Retina (tissue), 1 donor: Measurements from ENCODE around the gene SRD5A1.
A peak's percentile ranks its signal among the peaks of the same experiment; 100 is the strongest.
"Not testable (repeated sequence)": the region's sequence is repeated elsewhere in the genome, so short reads cannot be mapped to it uniquely, and the experiment has no call there.

ENCODE experiments used
- DNase-seq: peaks from one replicate; pipeline ENCODE4 v3.0.0-alpha.2; 2016

The SRD5A1 gene

DNA sequence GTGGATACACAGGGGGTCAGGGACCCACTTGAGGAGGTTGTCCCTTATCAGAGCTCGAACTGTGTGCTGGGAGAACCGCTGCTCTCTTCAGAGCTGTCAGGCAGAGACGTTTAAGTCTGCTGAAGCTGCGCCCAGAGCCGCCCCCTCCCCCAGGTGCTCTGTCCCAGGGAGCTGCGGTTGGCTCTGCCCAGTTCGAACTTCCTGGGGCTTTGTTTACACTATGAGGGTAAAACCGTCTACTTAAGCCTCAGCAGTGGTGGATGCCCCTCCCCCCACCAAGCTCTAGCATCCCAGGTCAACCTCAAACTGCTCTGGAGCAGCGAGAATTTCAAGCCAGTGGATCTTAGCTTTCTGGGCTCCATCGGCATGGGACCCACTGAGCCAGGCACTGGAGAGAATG is 15.9 kb downstream of the SRD5A1 start:
- DNase-seq: no peak

DNA sequence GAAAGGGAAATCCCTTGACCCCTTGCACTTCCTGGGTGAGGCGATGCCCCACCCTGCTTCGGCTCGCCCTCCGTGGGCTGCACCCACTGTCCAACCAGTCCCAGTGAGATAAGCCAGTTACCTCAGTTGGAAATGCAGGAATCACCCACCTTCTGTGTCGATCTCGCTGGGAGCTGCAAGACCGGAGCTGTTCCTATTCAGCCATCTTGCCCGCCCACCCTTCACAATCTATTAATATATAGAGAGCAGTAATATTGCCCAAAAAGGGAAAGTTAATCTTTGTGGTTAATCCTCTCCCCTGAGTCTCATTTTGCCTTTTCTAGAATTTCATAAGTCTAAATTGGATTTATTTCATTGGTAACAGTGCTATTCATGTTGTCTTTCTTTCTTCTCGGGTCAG is 16.4 kb downstream of the SRD5A1 start:
- no peak for DNase-seq

DNA sequence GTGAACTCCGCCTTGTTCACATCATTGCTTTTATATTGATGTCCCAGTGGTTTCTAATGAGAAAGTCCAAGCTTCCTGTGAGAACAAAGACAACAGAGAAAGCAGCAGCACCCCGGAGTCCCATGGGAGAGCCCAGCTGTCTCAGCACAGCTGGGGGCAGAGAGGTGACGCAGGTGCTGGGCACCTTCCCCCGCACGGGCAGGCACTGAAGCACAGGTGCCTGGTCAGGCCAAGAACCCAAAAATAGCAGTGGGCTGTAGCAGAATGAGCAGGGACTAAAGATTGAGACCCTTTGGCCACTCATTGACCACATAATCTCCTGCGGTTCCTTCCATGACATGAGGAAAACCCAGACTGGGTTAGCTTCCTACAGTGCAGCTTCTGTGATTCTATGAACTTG is 18.8 kb downstream of the SRD5A1 start:
- no peak for DNase-seq

DNA sequence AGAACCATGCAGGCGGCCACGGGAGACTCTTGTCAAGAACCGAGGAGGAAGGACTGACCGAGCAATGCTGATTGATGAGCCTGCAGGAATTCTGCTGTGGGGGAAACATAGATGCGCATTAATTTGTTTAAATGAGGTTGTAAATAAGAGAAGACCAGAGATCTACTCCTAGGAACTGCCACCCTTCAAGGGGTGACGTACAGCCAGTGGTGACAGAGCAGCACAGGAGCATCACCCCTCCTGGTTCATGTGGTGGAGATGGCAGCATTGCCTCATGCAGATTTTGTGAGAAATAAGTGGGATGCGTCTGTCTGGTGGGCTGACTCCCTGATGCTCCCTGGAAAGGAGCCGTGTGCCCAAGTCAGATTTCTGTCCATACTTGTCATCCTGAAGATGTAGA is 22.2 kb downstream of the SRD5A1 start:
- no peak for DNase-seq

DNA sequence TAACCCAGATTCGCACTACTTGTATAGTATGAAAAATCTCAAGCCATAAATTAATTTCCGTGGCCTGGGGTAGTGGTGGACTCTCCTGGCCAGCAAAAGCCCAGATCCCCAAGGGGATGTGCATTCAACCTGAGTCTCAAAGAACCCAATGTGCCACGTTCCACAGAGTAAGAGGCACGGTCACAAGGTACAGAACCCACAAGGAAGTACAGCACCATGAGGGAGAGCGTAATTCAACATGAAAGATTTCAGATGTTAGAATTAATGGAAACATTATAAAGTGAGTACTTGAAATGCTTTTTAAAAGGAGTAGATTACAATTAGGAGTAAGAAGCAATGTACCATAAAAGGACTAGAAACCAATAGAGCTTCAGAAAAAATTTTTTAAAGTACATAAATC is 23.4 kb downstream of the SRD5A1 start:
- DNase-seq: no peak

DNA sequence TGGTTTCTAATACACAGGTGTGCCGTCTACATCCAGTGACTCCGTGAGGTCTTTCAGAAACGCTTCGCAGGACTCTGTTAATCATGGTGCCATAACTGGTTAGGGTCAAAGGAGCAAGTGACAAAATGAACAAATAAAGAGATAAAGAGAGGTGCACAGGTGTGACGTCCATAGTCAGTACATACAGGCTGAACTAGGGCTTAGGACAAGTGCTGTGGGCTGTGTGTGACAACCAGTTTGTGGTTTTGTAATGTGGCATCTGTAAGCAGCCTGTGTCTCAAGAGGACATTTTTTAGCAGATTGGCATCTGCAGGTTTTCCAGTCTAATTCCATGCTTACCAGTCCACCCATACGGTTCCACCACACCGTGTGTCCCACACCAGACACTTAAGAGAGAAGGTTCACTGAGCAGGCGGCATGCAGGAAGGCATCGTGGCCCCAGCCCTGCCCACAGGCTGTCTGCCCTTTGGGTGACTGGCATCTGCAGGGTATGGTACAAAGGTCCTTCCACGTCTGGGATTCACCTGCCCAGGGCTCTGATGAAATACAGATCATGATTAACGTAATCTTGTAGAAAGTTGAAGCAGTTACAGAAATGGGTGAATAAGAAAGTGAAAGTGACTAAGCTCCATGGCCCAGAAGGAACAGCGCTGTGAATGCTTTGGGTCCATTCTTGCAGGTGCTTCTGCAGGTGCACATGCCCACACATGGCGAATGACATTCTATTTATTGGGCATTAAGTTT is 26.9 kb downstream of the SRD5A1 start:
- no peak for DNase-seq

DNA sequence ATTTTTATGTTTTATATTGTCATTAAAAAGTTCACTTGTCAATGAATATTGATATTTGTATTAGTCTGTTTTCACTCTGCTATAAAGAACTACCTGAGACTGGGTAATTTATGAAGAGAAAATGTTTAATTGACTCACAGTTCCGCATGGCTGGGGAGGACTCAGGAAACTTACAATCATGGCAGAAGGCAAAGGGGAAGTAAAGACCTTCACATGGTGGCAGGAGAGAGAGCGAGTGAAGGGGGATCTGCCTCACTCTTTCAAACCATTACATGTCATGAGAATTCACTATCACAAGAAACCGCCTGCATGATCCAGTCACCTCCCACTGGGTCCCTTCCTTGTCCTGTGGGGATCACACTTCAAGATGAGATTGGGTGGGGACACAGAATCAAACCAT is 27.4 kb downstream of the SRD5A1 start:
- no peak for DNase-seq

DNA sequence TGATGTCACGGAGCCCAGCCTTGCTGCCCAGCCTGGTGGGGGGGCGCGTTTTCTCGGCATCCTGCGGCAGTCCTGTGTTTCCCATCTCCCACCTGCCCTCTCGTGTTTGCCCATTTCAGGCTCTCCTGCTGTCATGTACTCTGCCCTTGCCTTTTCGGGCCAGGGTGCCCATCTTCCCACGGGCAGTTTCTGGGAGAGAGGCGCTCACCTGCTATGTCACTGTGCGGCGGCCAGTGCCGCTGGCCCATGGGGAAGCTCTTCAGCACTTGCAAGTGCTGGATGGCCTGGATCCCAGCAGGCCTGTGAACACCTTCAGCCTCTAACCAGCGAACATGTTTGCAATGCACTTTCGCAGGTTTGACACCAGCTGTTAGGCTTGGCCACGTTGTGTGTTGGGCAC is 33.5 kb downstream of the SRD5A1 start:
- no peak for DNase-seq

DNA sequence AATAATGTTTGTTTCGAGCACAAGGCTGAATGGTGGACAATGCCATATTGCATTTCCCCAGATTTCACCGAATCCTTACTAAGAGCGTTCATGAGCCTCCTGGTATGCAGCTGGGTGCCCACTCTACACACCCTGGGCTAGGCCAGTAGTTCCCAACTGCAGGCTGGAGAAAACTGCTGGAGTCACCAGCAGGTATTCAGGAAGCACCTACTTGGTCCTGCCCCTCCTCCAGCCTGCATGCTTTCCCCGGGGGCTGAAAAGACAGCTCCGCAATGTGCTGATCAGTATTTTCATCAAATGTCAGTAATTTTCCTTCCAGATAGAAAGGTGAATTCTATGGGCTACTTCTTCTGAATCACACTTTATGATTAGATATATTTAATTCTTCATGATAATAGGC is 34.4 kb downstream of the SRD5A1 start:
- DNase-seq: no peak

DNA sequence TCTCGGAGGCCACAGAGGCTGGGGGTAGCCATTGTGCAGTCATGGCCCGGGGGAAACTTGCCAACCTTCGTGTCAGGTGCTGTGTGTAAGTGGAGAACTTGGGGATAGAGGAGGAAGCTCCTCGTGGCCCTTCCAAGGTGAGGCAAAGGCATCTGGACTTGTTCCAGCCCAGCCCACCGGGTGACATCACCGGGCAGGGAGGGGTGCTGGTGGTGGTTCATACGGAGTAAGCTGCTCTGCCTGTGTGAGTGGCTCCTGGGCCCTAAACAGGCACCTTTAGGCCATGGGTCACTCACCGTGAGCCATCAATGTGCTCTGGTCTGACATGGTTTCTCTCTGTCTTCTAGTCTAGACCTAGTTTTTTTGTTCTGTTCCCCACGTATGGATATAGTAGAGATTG is 35.5 kb downstream of the SRD5A1 start:
- DNase-seq: not testable (repeated sequence)

DNA sequence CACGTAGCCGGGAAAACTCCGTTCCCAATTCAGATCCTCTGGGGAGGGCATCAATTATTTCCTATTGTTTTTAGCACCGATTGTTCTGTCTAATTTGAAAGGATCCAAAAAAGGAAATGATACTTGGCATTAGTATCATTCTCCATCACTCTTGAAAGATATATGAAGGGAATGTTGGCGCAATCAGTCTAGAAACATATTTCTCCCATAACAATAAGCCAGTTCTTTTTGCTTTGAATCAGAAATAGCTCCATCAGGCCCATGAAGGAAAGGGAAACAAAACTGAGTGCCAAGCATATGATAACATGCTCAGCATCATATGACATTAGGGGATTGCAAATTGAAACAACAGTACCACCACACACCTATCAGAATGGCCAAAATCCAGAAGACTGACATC is 39.8 kb downstream of the SRD5A1 start:
- no peak for DNase-seq

DNA sequence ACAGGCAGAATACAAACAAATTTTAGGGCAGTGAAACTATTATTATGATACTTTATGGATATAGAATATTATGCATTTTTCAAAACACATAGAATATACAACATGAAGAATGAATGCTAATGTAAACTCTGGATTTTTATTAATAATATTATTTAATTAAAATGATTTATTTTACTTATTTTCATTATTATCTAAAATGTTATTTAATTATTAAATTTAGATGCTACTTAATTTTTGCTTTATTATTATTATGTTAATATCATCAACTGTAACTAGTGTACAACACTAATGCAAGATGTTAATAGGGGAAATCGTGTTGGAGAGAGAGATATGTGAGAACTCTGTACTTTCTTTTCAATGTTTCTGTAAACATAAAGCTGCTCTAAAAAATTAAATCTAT is 40.7 kb downstream of the SRD5A1 start:
- no peak for DNase-seq

DNA sequence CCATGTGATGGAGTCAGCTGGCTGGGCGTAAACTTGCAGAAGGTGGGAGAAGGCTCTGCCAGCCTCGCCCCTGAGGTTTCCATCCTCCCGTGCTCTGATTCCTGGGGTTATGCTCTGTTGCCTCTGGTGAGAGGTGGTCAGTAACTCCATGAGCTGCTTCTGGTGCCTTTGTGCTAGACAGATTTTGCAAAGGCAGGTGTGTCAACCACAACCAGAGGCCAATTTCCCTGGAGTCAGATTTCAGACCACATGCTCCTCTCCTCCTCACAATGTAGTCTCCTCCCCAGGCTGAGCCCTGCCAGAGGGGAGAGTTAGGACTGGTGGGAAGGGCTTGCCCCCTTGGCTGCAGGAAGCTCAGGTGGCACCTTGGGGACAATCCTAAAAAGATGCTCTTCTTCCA is 41.2 kb downstream of the SRD5A1 start:
- no peak for DNase-seq

DNA sequence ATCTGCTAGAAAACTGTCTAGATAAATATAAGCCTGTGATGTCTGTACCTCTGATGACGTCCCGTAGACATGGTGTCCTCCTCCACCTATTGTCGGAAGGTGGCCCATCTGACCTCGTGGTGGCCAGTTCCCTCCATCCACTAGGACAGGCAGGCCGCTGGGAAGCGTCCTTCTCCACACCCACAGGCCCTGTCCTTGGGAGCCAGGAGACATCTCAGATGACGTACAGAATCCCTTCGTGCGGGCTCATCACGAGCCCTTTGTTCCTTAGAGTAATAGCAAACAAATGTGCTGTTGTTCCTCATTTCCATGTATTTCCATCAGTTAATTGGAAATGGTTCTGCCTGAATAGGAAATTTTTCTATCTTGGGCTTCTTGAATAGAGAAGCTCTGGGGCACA is 41.6 kb downstream of the SRD5A1 start:
- DNase-seq: no peak

DNA sequence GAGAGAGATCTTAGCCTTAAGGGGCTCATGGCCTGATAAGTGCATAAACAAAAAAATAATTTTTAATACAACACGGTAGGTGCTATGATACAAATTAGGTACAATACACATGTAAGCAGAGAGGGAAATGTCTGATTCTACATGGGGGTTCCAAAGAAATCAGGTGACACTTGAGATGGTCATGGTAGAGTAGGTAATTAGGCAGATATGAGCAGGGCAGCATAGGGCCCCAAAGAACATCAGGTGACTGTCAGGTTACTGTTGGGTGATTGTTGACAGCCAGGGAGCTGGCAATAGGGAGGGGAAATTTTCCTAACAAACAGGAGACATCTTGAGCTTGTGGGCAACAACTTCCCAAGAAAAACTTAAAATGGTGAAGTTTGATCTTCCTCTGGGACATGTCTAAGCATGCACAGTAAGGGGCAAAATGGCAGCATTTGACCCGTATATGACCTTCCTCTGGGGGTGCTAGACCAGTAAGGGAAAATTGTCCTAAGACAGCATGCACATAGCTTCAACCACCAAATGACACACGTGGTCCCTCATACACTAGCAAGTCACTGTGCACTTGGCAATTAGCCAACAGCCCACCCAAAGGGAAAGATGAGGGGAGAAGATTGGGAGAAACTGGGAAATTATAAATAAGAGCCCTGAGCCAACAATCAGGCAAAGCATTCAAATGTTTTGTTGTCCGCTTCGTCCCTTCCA is 42.7 kb downstream of the SRD5A1 start:
- no peak for DNase-seq

DNA sequence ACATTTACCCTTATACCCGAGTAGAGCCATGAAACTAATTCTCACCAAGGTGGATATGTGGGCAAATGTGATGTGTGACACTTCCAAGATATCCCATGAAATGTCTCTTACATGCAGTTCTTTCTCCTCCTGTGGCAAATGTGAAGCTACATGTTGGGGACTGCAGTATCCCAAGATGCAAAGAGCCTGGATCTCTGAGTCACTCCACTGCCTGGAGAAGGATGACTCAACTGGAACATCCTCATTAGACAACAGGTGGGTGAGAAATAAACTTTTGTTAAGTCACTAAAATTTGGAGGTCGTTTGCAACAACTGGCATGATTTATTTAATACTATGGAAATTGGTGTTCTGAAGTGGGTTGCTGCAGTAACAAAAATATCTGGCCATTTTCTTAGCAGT is 43.5 kb downstream of the SRD5A1 start:
- DNase-seq: no peak

DNA sequence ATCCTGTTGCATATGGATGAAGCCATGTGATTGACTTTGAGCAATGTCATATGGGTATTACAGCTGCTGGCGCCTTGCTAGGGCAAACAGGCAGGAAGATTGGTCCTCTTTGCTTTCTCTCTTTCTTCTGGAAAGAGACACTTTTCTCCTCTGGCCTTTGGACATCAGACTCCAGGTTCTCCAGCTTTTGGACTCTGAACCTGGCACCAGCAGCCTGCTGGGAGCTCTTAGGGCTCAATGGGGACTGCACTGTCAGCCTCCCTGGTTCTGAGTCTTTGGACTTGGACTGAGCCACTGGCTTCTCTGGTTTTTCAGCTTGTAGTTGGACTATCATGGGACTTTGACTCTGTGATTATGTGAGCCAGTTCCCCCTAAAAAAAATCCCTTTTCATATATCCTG is 45.1 kb downstream of the SRD5A1 start:
- DNase-seq: no peak

DNA sequence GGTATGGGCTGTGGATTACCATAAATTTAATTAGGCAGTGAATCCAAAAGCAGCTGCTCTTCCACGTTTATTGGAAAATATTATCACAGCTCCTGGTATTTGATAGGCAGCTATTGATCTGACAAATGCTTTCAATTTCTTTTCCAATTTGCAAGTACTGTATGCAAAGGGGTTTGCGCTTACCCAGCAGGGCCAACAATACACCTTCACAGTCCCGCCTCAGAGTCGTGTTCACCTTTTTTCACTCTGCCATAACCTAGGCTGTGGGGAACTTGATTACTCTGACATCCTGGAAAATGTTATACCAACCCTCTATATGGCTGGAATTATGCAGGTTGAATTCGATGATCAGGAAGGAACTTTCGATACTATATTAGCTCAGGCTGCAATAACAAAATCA is 47.7 kb downstream of the SRD5A1 start:
- no peak for DNase-seq

DNA sequence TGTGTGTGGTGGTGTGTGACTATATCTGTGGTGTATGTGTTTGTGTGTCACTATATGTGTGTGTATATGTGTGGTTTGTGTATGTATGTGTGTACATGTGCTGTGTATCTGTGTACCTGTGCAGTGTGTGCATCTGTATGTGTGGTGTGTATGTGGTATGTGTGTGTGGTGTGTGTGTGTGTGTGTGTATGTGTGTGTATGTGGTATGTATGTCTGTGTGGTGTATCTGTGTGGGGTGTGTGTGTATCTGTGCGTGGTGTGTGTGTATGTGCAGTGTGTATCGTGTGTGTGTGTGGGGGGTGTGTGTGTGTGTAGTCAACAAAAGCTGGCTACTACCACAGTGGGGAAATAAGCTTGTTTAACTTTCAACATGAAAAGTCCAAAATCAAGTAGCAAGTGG is 48.4 kb downstream of the SRD5A1 start:
- no peak for DNase-seq

DNA sequence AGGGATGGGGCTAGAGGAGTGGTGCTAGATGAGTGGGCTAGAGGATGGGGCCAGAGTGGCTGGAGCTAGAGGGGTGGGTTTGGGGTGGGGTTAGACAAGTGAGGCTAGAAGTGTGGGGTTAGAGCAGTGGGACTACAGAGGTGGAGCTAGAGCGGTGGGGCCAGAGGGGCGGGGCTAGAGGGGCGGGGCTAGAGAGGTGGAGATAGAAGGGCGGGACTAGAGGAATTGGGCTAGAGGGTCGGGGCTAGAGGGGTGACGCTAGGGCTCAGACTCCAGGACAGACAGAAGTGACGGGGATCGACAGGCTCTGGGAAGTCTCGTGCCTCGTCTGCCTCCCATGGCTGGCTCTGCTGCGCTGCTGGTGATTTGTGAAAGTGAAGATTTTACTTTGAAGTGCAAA is 49.0 kb downstream of the SRD5A1 start:
- DNase-seq: no peak

DNA sequence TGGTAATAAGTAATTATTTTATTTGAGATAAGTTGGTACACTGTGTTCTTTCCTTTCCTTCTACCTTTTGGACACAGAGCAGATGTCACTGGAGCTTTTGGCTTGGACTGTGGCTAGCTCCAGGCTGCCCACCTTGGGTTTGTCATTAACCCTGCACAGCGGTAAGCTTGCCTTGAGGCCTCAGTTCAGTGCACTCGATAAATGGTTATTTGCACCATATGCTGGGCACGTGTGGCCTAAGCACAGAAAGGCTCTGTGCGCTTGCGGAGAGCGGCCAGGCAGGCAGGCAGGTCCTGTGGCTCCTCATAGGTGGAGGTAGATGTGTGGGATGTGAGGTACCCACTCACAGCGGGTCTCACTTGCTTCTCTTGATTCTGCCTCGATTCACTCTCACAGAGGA is 50.0 kb downstream of the SRD5A1 start:
- DNase-seq: no peak

DNA sequence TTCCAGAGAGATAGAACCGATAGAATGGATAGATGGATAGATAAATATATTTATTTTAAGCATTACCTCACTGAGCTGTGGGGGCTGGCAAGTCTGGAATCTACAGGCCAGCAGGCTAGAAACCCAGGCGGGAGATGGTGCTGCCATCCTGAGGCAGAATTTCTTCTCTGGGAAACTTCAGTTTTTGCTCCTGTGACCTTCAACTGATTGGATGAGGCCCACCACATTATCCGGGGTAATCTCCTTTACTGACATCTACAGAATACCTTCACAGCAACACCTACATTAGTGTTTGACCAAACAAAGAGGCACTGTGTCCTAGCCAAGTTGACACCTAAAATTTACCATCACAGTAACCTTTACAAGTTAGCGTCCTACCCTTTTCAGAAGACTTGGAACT is 50.8 kb downstream of the SRD5A1 start:
- no peak for DNase-seq

DNA sequence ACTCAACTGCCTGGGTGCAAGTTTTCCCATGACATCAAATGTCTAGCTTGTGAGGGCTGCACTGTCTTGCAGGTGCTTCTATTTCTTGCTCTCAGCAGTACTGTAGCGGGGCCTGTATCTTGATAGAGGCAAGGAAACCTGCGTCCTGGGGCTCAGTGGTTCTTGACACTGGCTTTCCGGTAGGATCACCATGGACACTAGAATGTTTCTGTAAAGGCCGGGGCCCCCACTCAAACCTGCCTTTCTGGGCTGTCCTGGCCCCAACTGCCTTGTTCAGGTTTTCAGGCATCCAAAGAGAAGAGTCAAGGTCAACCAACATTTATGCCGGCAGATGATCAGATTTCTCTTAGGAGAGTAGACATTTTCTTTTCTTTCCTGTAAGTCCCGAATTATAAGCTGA is 53.3 kb downstream of the SRD5A1 start:
- DNase-seq: no peak

DNA sequence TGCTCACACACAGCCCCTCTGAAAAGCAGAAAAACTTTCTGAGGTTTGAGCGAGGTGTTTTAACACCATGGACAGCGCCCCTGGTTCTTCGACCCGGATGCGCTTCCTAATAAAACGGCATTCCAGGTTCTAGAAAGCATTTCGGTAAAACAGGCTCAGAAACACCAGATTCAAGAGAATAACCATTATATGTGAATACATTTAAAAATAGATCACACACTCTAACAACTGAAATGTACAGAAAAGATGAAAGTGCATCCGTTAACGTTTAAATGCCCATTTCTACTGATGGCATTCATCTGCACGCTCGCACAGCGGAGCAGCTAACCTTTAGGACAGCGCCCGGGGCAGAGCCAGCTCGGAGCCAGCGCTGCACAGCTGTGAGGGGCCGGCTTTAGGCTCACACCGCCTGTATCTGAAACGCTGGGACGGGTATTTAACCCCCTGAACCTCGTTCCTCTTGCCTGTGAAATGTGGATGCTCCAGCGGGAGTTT is 53.7 kb downstream of the SRD5A1 start:
- DNase-seq: peak; percentile 71

DNA sequence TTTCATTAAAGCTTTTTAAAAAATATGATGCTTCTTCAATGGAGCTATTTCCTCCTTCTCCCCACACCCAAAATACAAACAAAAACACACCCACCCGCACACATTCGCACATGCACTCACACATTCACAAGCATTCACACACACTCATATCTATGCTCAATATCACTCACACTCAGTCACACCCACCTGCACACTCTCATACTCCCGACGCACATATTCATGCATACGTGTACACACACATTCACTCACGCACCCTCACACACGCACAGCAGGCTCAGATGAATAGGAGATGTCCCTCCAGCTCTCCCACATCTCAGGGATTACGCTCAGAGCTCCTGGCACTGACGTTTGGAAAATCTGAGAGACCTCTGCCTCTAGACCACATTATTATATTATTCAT is 54.3 kb downstream of the SRD5A1 start:
- DNase-seq: no peak
